Endothelial cell of umbilical vein (primary cell): ENCODE data around the gene CNTN5. TPM values are rescaled to one million over a fixed set of nuclear protein-coding genes. Genes with fewer than 3 reads are reported as not detected.

Experiments used
- BruUV-seq: library from RNA; stranded (reverse); fragments of 400-500 nt; replicated peaks from 2 replicates; lab custom pipeline; 2021; lab: Mats Ljungman, UMichigan
- CTCF ChIA-PET: fragments of 300-600, 350-600 bp; sonication (Branson Sonifier 250); formaldehyde crosslinking; loops from one replicate; lab custom pipeline; 2021; ENCODE audit warnings: antibody characterized with exemption, inconsistent platforms; lab: Charles Lee
- POLR2A ChIA-PET: fragments of 300-600, 350-600 bp; sonication (Branson Sonifier 250); formaldehyde crosslinking; loops from one replicate; lab custom pipeline; 2021; ENCODE audit warnings: antibody characterized with exemption, inconsistent platforms; lab: Charles Lee
- DNase-seq: peaks from one replicate; pipeline ENCODE4 v3.0.0-alpha.2; 2011; ENCODE audit warnings: low read depth, low spot score
- FAIRE-seq: peaks from 2 replicates; lab custom pipeline; 2011; peaks lifted over from hg19 to GRCh38; lab: Jason Lieb, UNC
- H2AFZ ChIP-seq: 2 replicates; pipeline ENCODE4 v1.6.0; 2012; ENCODE audit warnings: low read depth, low read length, control low read depth, inconsistent platforms
- H3K27ac ChIP-seq: 2 replicates; pipeline ENCODE4 v1.5.1; 2011; ENCODE audit warnings: low read depth, mild to moderate bottlenecking, control low read depth, low read length, moderate library complexity; ENCODE audit not compliant: insufficient read depth
- H3K27me3 ChIP-seq, 2 experiments: 2 replicates each; pipeline versions ENCODE4 v1.6.0 to v1.6.1; 2011; ENCODE audit warnings: low read length in 2 of 2, mixed read lengths in 1 of 2; ENCODE audit not compliant: control insufficient read depth in 2 of 2, insufficient read depth in 2 of 2
- H3K36me3 ChIP-seq, 2 experiments: 2 replicates in 1 of 2; 3 replicates in 1 of 2; pipeline ENCODE4 v1.5.1; 2011; ENCODE audit warnings: low read length in 2 of 2, mild to moderate bottlenecking in 1 of 2, moderate library complexity in 1 of 2; ENCODE audit not compliant: control insufficient read depth in 2 of 2, insufficient read depth in 2 of 2; ENCODE audit errors: extremely low read depth in 1 of 2
- H3K4me1 ChIP-seq: 3 replicates; pipeline ENCODE4 v1.5.1; 2011; ENCODE audit warnings: mild to moderate bottlenecking, low read length; ENCODE audit not compliant: control insufficient read depth, insufficient read depth; ENCODE audit errors: extremely low read depth
- H3K4me2 ChIP-seq: 2 replicates; pipeline ENCODE4 v1.6.1; 2011; ENCODE audit warnings: low read length, control low read depth, mixed read lengths; ENCODE audit not compliant: insufficient read depth
- H3K4me3 ChIP-seq, 3 experiments: fragments of 200-600 bp in 1 of 3; sonication (generic), shearing (Covaris generic) in 1 of 3; replicated peaks in 1 of 3; 2 replicates each; pipeline ENCODE4 v1.5.1; 2011 to 2016; ENCODE audit warnings: control low read depth in 3 of 3, low read length in 3 of 3, mild to moderate bottlenecking in 2 of 3, inconsistent platforms in 1 of 3, low read depth in 1 of 3, moderate library complexity in 1 of 3; ENCODE audit not compliant: insufficient read depth in 1 of 3
- H3K79me2 ChIP-seq: 2 replicates; pipeline ENCODE4 v1.6.0; 2012; ENCODE audit warnings: low read length, inconsistent platforms; ENCODE audit not compliant: control insufficient read depth, insufficient read depth
- H3K9ac ChIP-seq: replicated peaks from 2 replicates; pipeline ENCODE3; 2011; ENCODE audit warnings: low read length, control low read depth; ENCODE audit not compliant: insufficient read depth; ENCODE audit errors: extremely low read depth
- H3K9me1 ChIP-seq: replicated peaks from 3 replicates; pipeline ENCODE4 v1.6.0; 2011; ENCODE audit warnings: mild to moderate bottlenecking, low read length; ENCODE audit not compliant: control insufficient read depth, insufficient read depth; ENCODE audit errors: extremely low read depth
- H3K9me3 ChIP-seq: replicated peaks from 2 replicates; pipeline ENCODE4 v1.5.1; 2012; ENCODE audit warnings: low read length, inconsistent platforms; ENCODE audit not compliant: control insufficient read depth, insufficient read depth
- H4K20me1 ChIP-seq: replicated peaks from 2 replicates; pipeline ENCODE3; 2011; ENCODE audit warnings: mild to moderate bottlenecking, low read length; ENCODE audit not compliant: control insufficient read depth, insufficient read depth; ENCODE audit errors: extremely low read depth
- CTCF ChIP-seq, 2 donors: IDR thresholded peaks; 1 replicate in 1 of 2; 2 replicates in 1 of 2; pipeline ENCODE4 v1.5.1; 2011; ENCODE audit warnings: low read length in 2 of 2, mild to moderate bottlenecking in 2 of 2, moderate library complexity in 2 of 2, control low read depth in 1 of 2, inconsistent platforms in 1 of 2, low read depth in 1 of 2; ENCODE audit not compliant: insufficient read depth in 1 of 2; ENCODE audit errors: extremely low read depth in 1 of 2
- EZH2 ChIP-seq: IDR thresholded peaks from 2 replicates; pipeline ENCODE4 v1.6.1; 2012; ENCODE audit warnings: borderline replicate concordance, low read depth, mild to moderate bottlenecking, moderate library complexity, low read length, inconsistent platforms; ENCODE audit not compliant: severe bottlenecking
- GATA2 ChIP-seq: IDR thresholded peaks from 2 replicates; pipeline ENCODE4 v1.7.0; 2011; ENCODE audit warnings: low read depth, mild to moderate bottlenecking, moderate library complexity, mixed read lengths, low read length; ENCODE audit not compliant: insufficient read length, insufficient read depth
- JUN ChIP-seq: IDR thresholded peaks from 2 replicates; pipeline ENCODE4 v1.6.1; 2011; ENCODE audit warnings: borderline replicate concordance, low read depth; ENCODE audit not compliant: insufficient read length, insufficient read depth
- MYC ChIP-seq: IDR thresholded peaks from one replicate; pipeline ENCODE4 v1.6.1; 2011; ENCODE audit warnings: mild to moderate bottlenecking, low read depth, low read length
- POLR2AphosphoS5 ChIP-seq: IDR thresholded peaks from 2 replicates; pipeline ENCODE4 v1.6.1; 2012; ENCODE audit warnings: low read depth, mild to moderate bottlenecking, control low read depth, low read length, moderate library complexity; ENCODE audit not compliant: insufficient read depth
- dilution Hi-C: fragments of 300-500 bp; cut with MboI; formaldehyde crosslinking; loops from one replicate; pipeline ENCODE4 v1.15.0; 2019; ENCODE audit warnings: low sequenced_read_pairs; ENCODE audit not compliant: extremely low pct_ligation_motif_present
- intact Hi-C: fragments of 100-400 bp; cut with micrococcal nuclease; formaldehyde crosslinking; loops from one replicate; pipeline ENCODE4 v1.10.0; 2022
- polyA plus RNA-seq, 4 experiments: library from polyadenylated mRNA; depleted of rRNA in 3 of 4; stranded (reverse) in 3 of 4; unstranded in 1 of 4; fragments of >200 nt; gene quantifications; 2 replicates each; pipeline versions ENCODE4 v1.2.1 to v1.2.3, GENCODE V29; 2011 to 2012; ENCODE audit warnings: missing spikeins in 1 of 4
- total RNA-seq: library from RNA; stranded (reverse); gene quantifications from 2 replicates; pipeline ENCODE4 v1.2.3, GENCODE V29; 2021

CNTN5 gene
- total and polyA plus RNA-seq, 2 donors (not counting 3 experiments of a cell fraction or from before 2014, with no cell fraction given): not detected

- FAIRE-seq: no peak
- CTCF ChIA-PET: no interaction called here
- no peak overlapping the region for H2AFZ ChIP-seq
These were observed 1194.0 kb downstream of the CNTN5 start for GRCh38 chr11:100214791-100215190.

GRCh38 chr11:100220801-100221200 is 1200.1 kb downstream of the CNTN5 start:
- POLR2A ChIA-PET: no interaction called here
- Histone ChIP-seq H3K4me2 (no peak overlapping the region), H2AFZ (no peak overlapping the region), H3K4me1 (no peaks in the 10 kb centered on the region), H3K4me3 (no peak overlapping the region), H3K27ac (no peak overlapping the region), H4K20me1 (no peaks in the 10 kb centered on the region), H3K36me3 (no peaks in the 10 kb centered on the region), H3K9me1 (no peaks in the 10 kb centered on the region), H3K27me3 (no peaks in the 10 kb centered on the region), H3K79me2 (no peaks in the 10 kb centered on the region), H3K9ac (no peak overlapping the region), H3K9me3 (peaks cover 2% of the 10 kb centered on the region)
- intact Hi-C loops (no loop called here), dilution Hi-C loops (no loop called here)
- no peak for DNase-seq
- BruUV-seq: no TSS peak
- FAIRE-seq: no peak
- TF ChIP-seq POLR2AphosphoS5 (no peak), JUN (no peak), MYC (no peak), EZH2 (no peak), GATA2 (no peak)
- CTCF ChIA-PET: no interaction called here

More at GRCh38 chr11:100214791-100215190, 1194.0 kb downstream of the CNTN5 start:
- dilution Hi-C loops (no loop called here), intact Hi-C loops (no loop called here)
- POLR2A ChIA-PET: no interaction called here
- Histone ChIP-seq H3K4me1 (no peaks in the 10 kb centered on the region), H3K9ac (no peak overlapping the region), H3K36me3 (no peaks in the 10 kb centered on the region), H3K4me3 (no peak overlapping the region), H3K79me2 (no peaks in the 10 kb centered on the region), H3K9me1 (no peaks in the 10 kb centered on the region), H3K9me3 (no peaks in the 10 kb centered on the region), H3K27ac (no peak overlapping the region), H4K20me1 (no peaks in the 10 kb centered on the region), H3K27me3 (no peaks in the 10 kb centered on the region), H3K4me2 (no peak overlapping the region)
- no peak for DNase-seq
- TF ChIP-seq CTCF (IDR thresholded peaks at IDR 0.05; ENCODE audit: extremely low read depth in 1 of 2, insufficient read depth in 1 of 2, low read depth in 1 of 2, low read length in 2 of 2) (no peak), GATA2 (no peak)
- no TSS peak for BruUV-seq
